ENCODE results near the gene NPW. TPM values are rescaled to one million over a fixed set of nuclear protein-coding genes. Genes with fewer than 3 reads are reported as not detected.

Gene NPW
- total RNA-seq, 1 donor from 2014 or later: 4.2 TPM

- H3K4me3 Mint-ChIP-seq (ENCODE audit: low read depth): no peak overlapping the region
- H3K36me3 Mint-ChIP-seq (ENCODE audit: low read depth): peaks cover 24% of the 10 kb centered on the region
- no peak overlapping the region for H3K27ac Mint-ChIP-seq
- intact Hi-C loops (cut with micrococcal nuclease): no loop called here
- DNase-seq (ENCODE audit: low spot score): no peak
- no peaks in the 10 kb centered on the region for H3K9me3 Mint-ChIP-seq
- H3K4me1 Mint-ChIP-seq (ENCODE audit: low read depth): peaks cover 5% of the 10 kb centered on the region
- peaks cover 30% of the 10 kb centered on the region for H3K27me3 Mint-ChIP-seq (ENCODE audit: low read depth)
Measured at GRCh38 chr16:1979271-1980029, 40.1 kb upstream of the NPW start.

GRCh38 chr16:1980030-1980769 is 39.4 kb upstream of the NPW start:
- Mint-ChIP-seq H3K4me3 (ENCODE audit: low read depth) (no peak overlapping the region), H3K27me3 (ENCODE audit: low read depth) (peaks cover 30% of the 10 kb centered on the region), H3K9me3 (no peaks in the 10 kb centered on the region), H3K27ac (no peak overlapping the region), H3K4me1 (ENCODE audit: low read depth) (peaks cover 5% of the 10 kb centered on the region), H3K36me3 (ENCODE audit: low read depth) (peaks cover 23% of the 10 kb centered on the region)
- no peak for DNase-seq (ENCODE audit: low spot score)
- intact Hi-C loops (cut with micrococcal nuclease): no loop called here

- no peak overlapping the region for H3K27ac Mint-ChIP-seq
- H3K36me3 Mint-ChIP-seq (ENCODE audit: low read depth): peaks cover 24% of the 10 kb centered on the region
- peaks cover 5% of the 10 kb centered on the region for H3K4me1 Mint-ChIP-seq (ENCODE audit: low read depth)
- intact Hi-C loops (cut with micrococcal nuclease): no loop called here
- H3K27me3 Mint-ChIP-seq (ENCODE audit: low read depth): peaks cover 30% of the 10 kb centered on the region
- no peak for DNase-seq (ENCODE audit: low spot score)
- no peak overlapping the region for H3K4me3 Mint-ChIP-seq (ENCODE audit: low read depth)
- H3K9me3 Mint-ChIP-seq: no peaks in the 10 kb centered on the region
Measured at GRCh38 chr16:1980770-1981087, 38.9 kb upstream of the NPW start.

GRCh38 chr16:1981398-1981836 is 38.2 kb upstream of the NPW start, which contains the start of gene NOXO1:
Gene NOXO1 (minus strand): TSS chr16:1981469. CDS start chr16:1981179, 290 bp downstream.
- no peak within 1 kb of the TSS for H3K4me3 Mint-ChIP-seq (ENCODE audit: low read depth)
- intact Hi-C loops (cut with micrococcal nuclease): no loop called here

DNA sequence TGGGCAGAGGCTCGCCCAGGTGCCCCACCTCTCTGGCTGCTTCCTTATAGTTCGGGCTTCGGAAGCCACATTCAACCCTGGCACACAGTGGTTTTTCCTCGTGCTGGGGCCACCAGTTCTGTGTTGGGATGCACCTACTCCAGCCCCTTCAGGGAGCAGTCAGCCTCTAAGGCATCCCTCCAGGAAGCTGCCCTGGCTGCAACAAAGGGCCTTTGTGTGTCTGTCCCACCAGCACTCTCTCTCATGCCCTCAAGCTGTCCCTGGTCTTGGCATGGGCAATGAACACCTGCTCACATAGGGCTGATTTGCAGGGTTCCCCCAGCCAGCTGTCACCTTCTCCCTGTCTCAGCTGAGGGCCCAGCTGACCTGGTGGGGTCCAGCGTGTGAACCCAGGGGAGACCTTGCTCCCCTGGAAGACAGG is 37.6 kb upstream of the NPW start:
- H3K4me3 Mint-ChIP-seq (ENCODE audit: low read depth): no peak overlapping the region
- no peaks in the 10 kb centered on the region for H3K9me3 Mint-ChIP-seq
- peaks cover 30% of the 10 kb centered on the region for H3K36me3 Mint-ChIP-seq (ENCODE audit: low read depth)
- no peak for DNase-seq (ENCODE audit: low spot score)
- H3K4me1 Mint-ChIP-seq (ENCODE audit: low read depth): peaks cover 5% of the 10 kb centered on the region
- intact Hi-C loops (cut with micrococcal nuclease): loop anchor here (1.0 kb wide), 1 partner anchor 10 kb away; the partner anchor contains the start of gene TBL3
- H3K27ac Mint-ChIP-seq: no peak overlapping the region
- peaks cover 30% of the 10 kb centered on the region for H3K27me3 Mint-ChIP-seq (ENCODE audit: low read depth)

More at GRCh38 chr16:1981398-1981836, 38.2 kb upstream of the NPW start, which contains the start of gene NOXO1:
- Mint-ChIP-seq H3K4me1 (ENCODE audit: low read depth) (peaks cover 5% of the 10 kb centered on the region), H3K27me3 (ENCODE audit: low read depth) (peaks cover 30% of the 10 kb centered on the region), H3K27ac (no peak within 1 kb of the TSS), H3K9me3 (no peaks in the 10 kb centered on the region), H3K36me3 (ENCODE audit: low read depth) (peaks cover 24% of the 10 kb centered on the region)
- no peak for DNase-seq (ENCODE audit: low spot score)

DNA sequence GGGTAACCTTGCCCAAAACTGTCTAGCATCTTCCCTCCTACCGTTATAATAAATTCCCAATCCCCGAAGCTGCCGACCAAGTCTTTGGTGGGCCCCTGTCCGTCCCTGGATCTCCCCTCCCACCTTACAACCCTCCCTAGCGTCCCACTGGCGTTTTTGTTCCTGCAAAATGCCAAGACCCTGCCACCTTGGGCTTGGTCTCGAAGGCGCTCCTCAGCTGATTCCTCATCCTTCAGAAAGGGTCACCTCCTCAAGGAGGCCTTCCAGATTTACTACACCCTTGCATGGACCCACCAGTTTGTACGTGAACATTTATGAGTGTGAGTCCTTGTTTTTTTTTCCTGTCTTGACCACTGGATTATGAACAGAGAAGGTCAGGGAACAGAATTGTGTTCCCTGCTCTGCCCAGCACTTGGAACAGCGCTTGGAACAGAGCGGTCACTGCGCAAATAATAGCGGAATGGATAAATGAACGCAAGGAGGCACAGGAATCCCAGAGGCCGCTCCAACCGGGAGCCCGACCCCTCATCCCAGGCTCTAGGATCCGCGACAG is 36.5 kb upstream of the NPW start:
- no peak overlapping the region for H3K27ac Mint-ChIP-seq
- intact Hi-C loops (cut with micrococcal nuclease): loop anchor here (1.0 kb wide), 1 partner anchor 11 kb away; the partner anchor contains the start of gene TBL3

GRCh38 chr16:1983544-1984346 is 35.8 kb upstream of the NPW start, which contains the start of gene GFER:
Gene GFER (plus strand): TSS chr16:1984193. CDS start chr16:1984219, 26 bp downstream.
- H3K36me3 Mint-ChIP-seq (ENCODE audit: low read depth): peaks cover 30% of the 10 kb centered on the region
- DNase-seq (ENCODE audit: low spot score): peak; percentile 76
- H3K9me3 Mint-ChIP-seq: no peaks in the 10 kb centered on the region
- H3K27me3 Mint-ChIP-seq (ENCODE audit: low read depth): peaks cover 33% of the 10 kb centered on the region
- H3K27ac Mint-ChIP-seq: peak within 1 kb of the TSS; percentile 17
- peaks cover 5% of the 10 kb centered on the region for H3K4me1 Mint-ChIP-seq (ENCODE audit: low read depth)
- peak within 1 kb of the TSS; percentile 83 for H3K4me3 Mint-ChIP-seq (ENCODE audit: low read depth)
- intact Hi-C loops (cut with micrococcal nuclease): no loop called here

More for the DNA sequence above, 36.5 kb upstream of the NPW start:
- DNase-seq (ENCODE audit: low spot score): no peak
- Mint-ChIP-seq H3K27me3 (ENCODE audit: low read depth) (peaks cover 30% of the 10 kb centered on the region), H3K36me3 (ENCODE audit: low read depth) (peaks cover 32% of the 10 kb centered on the region), H3K9me3 (no peaks in the 10 kb centered on the region), H3K4me3 (ENCODE audit: low read depth) (peak overlapping the region; percentile 75), H3K4me1 (ENCODE audit: low read depth) (peaks cover 5% of the 10 kb centered on the region)

GRCh38 chr16:1984347-1985225 is 35.0 kb upstream of the NPW start:
- Mint-ChIP-seq H3K4me1 (ENCODE audit: low read depth) (peaks cover 5% of the 10 kb centered on the region), H3K27ac (peak overlapping the region; percentile 17), H3K27me3 (ENCODE audit: low read depth) (peaks cover 40% of the 10 kb centered on the region), H3K9me3 (no peaks in the 10 kb centered on the region), H3K36me3 (ENCODE audit: low read depth) (peaks cover 30% of the 10 kb centered on the region), H3K4me3 (ENCODE audit: low read depth) (peak overlapping the region; percentile 83)
- no peak for DNase-seq (ENCODE audit: low spot score)
- intact Hi-C loops (cut with micrococcal nuclease): no loop called here

- Mint-ChIP-seq H3K9me3 (no peaks in the 10 kb centered on the region), H3K27ac (no peak overlapping the region), H3K4me3 (ENCODE audit: low read depth) (peak overlapping the region; percentile 83), H3K36me3 (ENCODE audit: low read depth) (peaks cover 30% of the 10 kb centered on the region), H3K4me1 (ENCODE audit: low read depth) (peaks cover 5% of the 10 kb centered on the region), H3K27me3 (ENCODE audit: low read depth) (peaks cover 37% of the 10 kb centered on the region)
- intact Hi-C loops (cut with micrococcal nuclease): no loop called here
- DNase-seq (ENCODE audit: low spot score): no peak
Measured at GRCh38 chr16:1985466-1986150, 34.0 kb upstream of the NPW start.

DNA sequence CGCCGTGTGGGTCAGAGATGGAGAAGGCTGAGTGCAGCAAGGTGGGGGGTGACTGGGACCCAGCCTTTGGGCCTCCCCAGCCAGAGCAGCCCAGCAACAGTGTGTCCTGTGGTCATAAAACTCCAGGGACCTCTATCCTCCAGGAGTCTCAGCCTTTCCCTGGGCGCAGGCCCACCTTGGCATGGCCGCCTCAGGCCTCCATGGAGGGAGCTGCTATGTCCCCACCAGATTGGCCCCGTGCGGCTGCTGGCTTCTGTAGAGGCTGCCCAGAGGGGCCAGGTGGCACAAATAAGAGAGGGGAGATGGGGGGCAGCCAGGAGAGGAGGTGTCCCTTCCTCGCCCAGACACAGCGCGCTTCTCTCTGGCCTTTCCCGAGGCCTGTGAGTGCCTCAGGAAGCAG is 32.4 kb upstream of the NPW start:
- peaks cover 21% of the 10 kb centered on the region for H3K27me3 Mint-ChIP-seq (ENCODE audit: low read depth)
- no peak overlapping the region for H3K27ac Mint-ChIP-seq
- peaks cover 11% of the 10 kb centered on the region for H3K4me1 Mint-ChIP-seq (ENCODE audit: low read depth)
- intact Hi-C loops (cut with micrococcal nuclease): no loop called here
- no peak overlapping the region for H3K4me3 Mint-ChIP-seq (ENCODE audit: low read depth)
- DNase-seq (ENCODE audit: low spot score): no peak
- no peaks in the 10 kb centered on the region for H3K9me3 Mint-ChIP-seq
- H3K36me3 Mint-ChIP-seq (ENCODE audit: low read depth): peaks cover 30% of the 10 kb centered on the region
